Type B pancreatic cell (in vitro differentiated cells): ENCODE data around the gene COL9A2. TPM values are rescaled to one million over a fixed set of nuclear protein-coding genes. Genes with fewer than 3 reads are reported as not detected.

Experiments
- DNase-seq: peaks from one replicate; pipeline ENCODE4 v3.0.0; 2021; ENCODE audit warnings: mixed read lengths; ENCODE audit not compliant: unreplicated experiment; ENCODE audit errors: extremely low spot score
- H3K27ac Mint-ChIP-seq: 2 replicates; pipeline ENCODE4 v1.8.0; 2021; ENCODE audit warnings: mild to moderate bottlenecking, mixed read lengths
- H3K27me3 Mint-ChIP-seq: 2 replicates; pipeline ENCODE4 v1.8.0; 2021; ENCODE audit warnings: mixed read lengths
- H3K36me3 Mint-ChIP-seq: 2 replicates; pipeline ENCODE4 v1.8.0; 2021; ENCODE audit warnings: mixed read lengths
- H3K4me1 Mint-ChIP-seq: one replicate; pipeline ENCODE4 v1.8.0; 2021; ENCODE audit warnings: mixed read lengths; ENCODE audit not compliant: unreplicated experiment
- H3K4me3 Mint-ChIP-seq: 2 replicates; pipeline ENCODE4 v1.8.0; 2021; ENCODE audit warnings: mild to moderate bottlenecking, mixed read lengths
- H3K9me3 Mint-ChIP-seq: 2 replicates; pipeline ENCODE4 v1.8.0; 2021; ENCODE audit warnings: mixed read lengths
- CTCF ChIP-seq: fragments of 200-600 bp; sonication (generic); conservative IDR thresholded peaks from 2 replicates; pipeline ENCODE4 v1.5.0; 2021; ENCODE audit warnings: antibody characterized with exemption, mild to moderate bottlenecking
- long read RNA-seq: library from polyadenylated mRNA; unstranded; transcript quantifications from one replicate; pipeline ENCODE4 v2.0.0, GENCODE V29; 2020
- total RNA-seq: library from RNA; stranded (reverse); gene quantifications from 2 replicates; pipeline ENCODE4 v1.2.1, GENCODE V29; 2021; ENCODE audit warnings: low replicate concordance

Gene COL9A2
- total RNA-seq = 7.7 and 19.8 TPM in 2 replicates
- long read RNA-seq, partial matches to known transcripts = 0 of 1 reads
- long read RNA-seq, other reads (novel, unspliced or antisense) = 1 of 1 reads

GRCh38 chr1:40316595-40317393 lies at the start of gene COL9A2:
Gene COL9A2, minus strand, starts transcription at chr1:40317286. Its CDS starts 89 bp downstream, at chr1:40317197.
- no peak for DNase-seq
- H3K27ac Mint-ChIP-seq = peak within 1 kb of the TSS; percentile 84
- no peaks in the 10 kb centered on the region for H3K9me3 Mint-ChIP-seq
- TF ChIP-seq CTCF = no peak
- H3K4me1 Mint-ChIP-seq = peaks cover 17% of the 10 kb centered on the region
- H3K27me3 Mint-ChIP-seq = peaks cover 46% of the 10 kb centered on the region
- peak within 1 kb of the TSS; percentile 86 for H3K4me3 Mint-ChIP-seq
- H3K36me3 Mint-ChIP-seq = no peaks in the 10 kb centered on the region

DNA sequence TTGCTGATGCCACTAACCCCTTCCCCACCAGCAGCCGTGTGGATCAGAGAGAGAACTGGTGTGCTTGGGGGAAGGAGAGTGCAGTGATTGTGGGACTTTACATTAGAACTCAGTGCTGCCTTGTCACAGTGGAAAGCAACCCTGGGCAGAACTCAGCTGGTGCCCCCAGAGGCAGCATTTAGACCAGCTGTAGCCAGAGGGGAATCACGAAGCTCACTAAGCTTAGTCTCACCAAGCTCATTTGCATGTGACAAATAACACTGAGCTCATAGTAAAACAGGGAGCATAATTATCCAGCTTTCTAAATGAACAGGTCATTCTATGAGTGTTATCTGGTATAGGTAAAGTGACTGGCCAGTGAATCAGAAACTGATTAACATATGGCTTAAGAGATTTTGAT lies 46.6 kb upstream of the COL9A2 start:
- no peaks in the 10 kb centered on the region for H3K9me3 Mint-ChIP-seq
- peaks cover 25% of the 10 kb centered on the region for H3K27me3 Mint-ChIP-seq
- TF ChIP-seq CTCF = no peak

GRCh38 chr1:40362699-40363098 lies 45.6 kb upstream of the COL9A2 start:
- Mint-ChIP-seq H3K4me3 (no peak overlapping the region), H3K27ac (no peak overlapping the region), H3K36me3 (no peaks in the 10 kb centered on the region), H3K27me3 (peaks cover 25% of the 10 kb centered on the region), H3K9me3 (no peaks in the 10 kb centered on the region), H3K4me1 (no peaks in the 10 kb centered on the region)
- TF ChIP-seq CTCF = no peak
- no peak for DNase-seq

More for the DNA sequence above, 46.6 kb upstream of the COL9A2 start:
- H3K4me3 Mint-ChIP-seq = no peak overlapping the region
- no peaks in the 10 kb centered on the region for H3K36me3 Mint-ChIP-seq
- no peaks in the 10 kb centered on the region for H3K4me1 Mint-ChIP-seq
- no peak for DNase-seq
- H3K27ac Mint-ChIP-seq = no peak overlapping the region

DNA sequence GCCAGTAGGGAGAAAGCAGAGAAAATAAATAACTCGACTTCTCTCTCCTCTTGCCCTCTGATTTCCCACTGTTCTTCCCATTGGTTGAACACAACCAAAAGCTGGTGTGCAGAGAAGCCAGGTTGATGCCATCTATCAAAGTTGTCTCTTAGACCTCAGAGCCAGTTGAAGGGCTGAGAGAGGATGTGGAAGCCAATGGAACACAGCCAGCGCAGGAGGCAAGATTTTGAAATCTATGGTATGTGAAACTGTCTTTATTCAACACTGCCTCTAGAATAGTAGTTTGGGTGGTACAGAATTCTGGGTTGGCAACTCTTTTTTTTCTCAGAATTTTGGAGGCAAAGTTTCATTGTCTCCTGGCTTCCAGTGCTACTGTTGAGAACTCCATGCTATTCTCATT lies 45.1 kb upstream of the COL9A2 start:
- DNase-seq = no peak
- H3K4me3 Mint-ChIP-seq = no peak overlapping the region
- H3K36me3 Mint-ChIP-seq = no peaks in the 10 kb centered on the region
- H3K27me3 Mint-ChIP-seq = peaks cover 25% of the 10 kb centered on the region
- no peak overlapping the region for H3K27ac Mint-ChIP-seq
- H3K4me1 Mint-ChIP-seq = no peaks in the 10 kb centered on the region
- no peak for TF ChIP-seq CTCF
- no peaks in the 10 kb centered on the region for H3K9me3 Mint-ChIP-seq

DNA sequence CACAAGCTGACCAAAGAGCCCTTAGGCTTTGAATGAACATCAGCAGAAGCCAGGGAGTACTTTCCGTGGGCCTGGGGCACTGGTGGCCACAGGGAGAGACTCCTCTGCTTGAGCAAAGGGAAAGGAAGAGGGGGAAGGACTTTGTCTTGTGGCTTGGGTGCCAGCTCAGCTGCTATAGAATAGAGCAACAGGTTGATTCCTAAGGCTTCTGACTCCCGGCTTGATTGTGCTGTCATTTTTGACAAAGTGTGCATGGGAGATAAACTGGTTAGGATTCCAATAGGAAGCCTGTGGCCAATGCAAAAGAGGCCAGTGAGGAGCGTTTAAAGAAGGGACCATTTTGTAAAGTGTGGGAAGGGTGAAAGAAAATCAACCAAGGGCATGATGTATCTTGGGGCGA lies 44.6 kb upstream of the COL9A2 start:
- Mint-ChIP-seq H3K27ac (no peak overlapping the region), H3K36me3 (no peaks in the 10 kb centered on the region), H3K4me1 (no peaks in the 10 kb centered on the region), H3K9me3 (no peaks in the 10 kb centered on the region), H3K27me3 (peaks cover 25% of the 10 kb centered on the region), H3K4me3 (no peak overlapping the region)
- TF ChIP-seq CTCF = no peak
- no peak for DNase-seq
